Urothelium cell line (cell line): ENCODE data around the gene TMC1.
"Not testable (repeated sequence)": the region's sequence is repeated elsewhere in the genome, so short reads cannot be mapped to it uniquely, and the experiment has no call there.

Experiments
- DNase-seq: peaks from one replicate; pipeline ENCODE4 v3.0.0; 2011; ENCODE audit warnings: low spot score, mixed read lengths
- FAIRE-seq: peaks from 2 replicates; lab custom pipeline; 2011; peaks lifted over from hg19 to GRCh38; lab: Jason Lieb, UNC

The TMC1 gene

GRCh38 chr9:72524820-72525540 lies 3.6 kb downstream of the TMC1 start:
- peak; percentile 83 for DNase-seq
- peak; percentile 56 for FAIRE-seq

GRCh38 chr9:72526901-72527800 lies 5.7 kb downstream of the TMC1 start:
- FAIRE-seq: peak; percentile 73

GRCh38 chr9:72527801-72528195 lies 6.4 kb downstream of the TMC1 start:
- no peak for DNase-seq

More at GRCh38 chr9:72526901-72527800, 5.7 kb downstream of the TMC1 start:
- peak; percentile 88 for DNase-seq

GRCh38 chr9:72529531-72529930 lies 8.1 kb downstream of the TMC1 start:
- DNase-seq: no peak
- no peak for FAIRE-seq

More at GRCh38 chr9:72527801-72528195, 6.4 kb downstream of the TMC1 start:
- no peak for FAIRE-seq

- no peak for FAIRE-seq
- DNase-seq: peak; percentile 17
These were observed 11.9 kb downstream of the TMC1 start for GRCh38 chr9:72533322-72533721.

- DNase-seq: no peak
- no peak for FAIRE-seq
These were observed 13.5 kb downstream of the TMC1 start for GRCh38 chr9:72534931-72535330.

DNA sequence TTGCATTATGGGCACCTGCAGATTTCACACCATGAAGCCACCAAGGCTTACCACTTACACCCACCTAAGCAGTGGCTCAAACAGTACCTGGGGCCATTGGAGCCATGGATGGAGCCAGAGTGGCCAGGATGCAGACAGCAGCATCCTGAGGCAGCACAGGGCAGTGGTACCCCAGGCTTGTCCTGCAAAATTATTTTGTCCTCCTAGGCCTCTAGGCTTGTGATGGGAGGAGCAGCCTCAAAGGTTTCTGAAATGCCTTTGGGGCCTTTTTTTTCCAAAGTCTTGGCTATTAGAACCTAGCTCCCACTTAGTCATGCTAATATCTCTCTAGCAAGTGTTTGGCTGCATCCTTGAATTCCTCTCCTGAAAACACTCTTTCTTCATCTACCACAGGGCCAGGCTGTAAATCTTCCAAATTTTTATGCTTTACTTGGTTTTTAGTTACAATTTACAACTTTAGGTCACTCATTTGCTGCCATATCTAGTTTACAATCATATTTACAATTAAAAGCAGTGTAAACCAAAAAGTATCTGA lies 15.7 kb downstream of the TMC1 start:
- DNase-seq: no peak
- FAIRE-seq: no peak

DNA sequence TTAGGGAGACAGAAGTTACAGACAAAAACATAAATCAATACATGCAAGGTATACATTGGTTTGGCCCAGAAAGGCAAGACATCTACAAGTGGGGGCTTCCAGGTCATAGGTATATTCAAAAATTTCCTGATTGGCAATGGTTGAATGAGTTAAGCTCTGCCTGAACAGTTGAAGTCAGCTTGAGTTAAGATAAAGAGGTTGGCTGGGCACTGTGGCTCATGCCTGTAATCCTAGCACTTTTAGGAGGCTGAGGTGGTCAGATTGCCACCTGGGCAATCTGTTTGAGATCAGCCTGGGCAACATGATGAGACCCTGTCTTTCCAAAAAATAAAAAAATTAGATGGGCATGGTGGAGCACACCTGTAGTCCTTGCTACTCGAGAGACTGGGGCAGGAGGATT lies 16.3 kb downstream of the TMC1 start:
- FAIRE-seq (no peak), DNase-seq (no peak)

DNA sequence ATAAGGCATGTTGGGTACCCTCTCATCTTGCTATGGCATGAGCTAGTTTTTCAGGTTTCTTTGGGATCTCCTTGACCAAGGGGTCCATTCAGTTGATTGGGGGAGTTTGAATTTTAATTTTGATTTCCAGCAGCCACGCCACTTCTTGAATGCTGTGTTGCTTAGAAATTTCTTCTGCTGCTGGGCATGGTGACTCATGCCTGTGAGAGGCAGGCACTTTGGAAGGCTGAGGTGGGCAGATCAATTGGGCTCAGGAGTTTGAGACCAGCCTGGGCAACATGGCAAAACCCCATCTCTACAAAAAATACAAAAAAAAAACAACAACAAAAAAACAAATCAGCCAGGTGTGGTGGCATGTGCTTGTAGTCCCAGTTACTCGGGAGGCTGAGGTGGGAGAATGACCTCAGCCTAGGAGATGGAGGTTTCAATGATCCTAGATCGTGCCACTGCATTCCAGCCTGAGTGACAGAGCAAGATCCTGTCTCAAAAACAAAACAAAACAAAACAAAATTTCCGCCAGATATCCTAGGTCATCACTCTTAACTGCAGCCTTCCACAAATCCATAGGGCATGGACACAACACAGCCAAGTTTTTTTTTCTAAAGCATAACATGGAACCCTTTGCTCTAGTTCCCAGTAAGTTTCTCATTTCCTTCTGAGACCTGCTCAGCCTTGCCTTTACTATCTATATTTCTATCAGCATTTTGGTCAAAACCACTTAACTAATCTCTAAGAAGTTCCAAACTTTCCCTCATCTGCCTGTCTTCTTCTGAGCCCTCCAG lies 17.7 kb downstream of the TMC1 start:
- no peak for FAIRE-seq
- no peak for DNase-seq

GRCh38 chr9:72539824-72540347 lies 18.5 kb downstream of the TMC1 start:
- no peak for DNase-seq
- FAIRE-seq: no peak

GRCh38 chr9:72540348-72540873 lies 19.0 kb downstream of the TMC1 start:
- no peak for FAIRE-seq
- DNase-seq: no peak

- DNase-seq, FAIRE-seq: not testable (repeated sequence)
These were observed 21.1 kb downstream of the TMC1 start for GRCh38 chr9:72542537-72542833.

DNA sequence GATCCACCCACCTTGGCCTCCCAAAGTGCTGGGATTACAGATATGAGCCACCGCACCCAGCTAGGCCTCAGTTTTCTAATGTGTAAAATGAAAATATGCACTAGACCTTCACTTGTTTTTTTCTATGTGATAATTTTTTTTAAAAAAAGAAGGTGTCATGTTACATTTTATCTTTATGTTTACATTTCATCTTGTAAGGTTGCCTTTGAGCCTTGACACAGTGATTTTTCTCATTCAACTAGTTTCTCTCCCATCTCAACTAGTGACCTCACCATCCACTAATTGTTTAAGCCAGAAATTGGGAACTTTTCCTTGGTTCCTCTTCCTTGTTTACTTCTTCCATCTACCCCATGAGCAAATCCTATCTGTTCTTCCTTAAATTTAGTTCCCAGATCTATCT lies 21.5 kb downstream of the TMC1 start:
- FAIRE-seq (no peak), DNase-seq (no peak)

DNA sequence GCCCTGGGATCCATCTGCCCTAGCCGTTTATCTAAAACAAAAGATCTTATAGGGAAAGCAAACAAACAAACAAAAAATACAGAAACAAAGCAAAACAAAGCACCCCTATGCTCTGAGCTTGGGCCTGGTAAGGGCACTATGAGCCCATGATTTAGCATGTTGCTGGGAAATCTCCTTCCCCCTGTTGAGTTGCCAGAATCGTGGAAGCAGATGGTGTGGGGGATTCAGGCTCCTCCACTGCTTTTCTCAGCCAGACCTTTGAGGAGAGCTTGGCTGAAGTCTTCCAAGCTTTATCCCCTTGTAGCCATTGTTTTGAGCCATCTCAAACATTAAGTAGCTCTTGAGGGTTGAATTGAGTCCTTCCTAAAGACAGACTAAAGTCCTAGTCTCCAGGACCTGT lies 29.9 kb downstream of the TMC1 start:
- FAIRE-seq (no peak), DNase-seq (no peak)

- no peak for FAIRE-seq
- DNase-seq: no peak
These were observed 30.9 kb downstream of the TMC1 start for GRCh38 chr9:72552356-72552755.

GRCh38 chr9:72554221-72554641 lies 32.8 kb downstream of the TMC1 start:
- DNase-seq (no peak), FAIRE-seq (no peak)

GRCh38 chr9:72557549-72557948 lies 36.1 kb downstream of the TMC1 start:
- DNase-seq: peak; percentile 88
- peak; percentile 32 for FAIRE-seq

DNA sequence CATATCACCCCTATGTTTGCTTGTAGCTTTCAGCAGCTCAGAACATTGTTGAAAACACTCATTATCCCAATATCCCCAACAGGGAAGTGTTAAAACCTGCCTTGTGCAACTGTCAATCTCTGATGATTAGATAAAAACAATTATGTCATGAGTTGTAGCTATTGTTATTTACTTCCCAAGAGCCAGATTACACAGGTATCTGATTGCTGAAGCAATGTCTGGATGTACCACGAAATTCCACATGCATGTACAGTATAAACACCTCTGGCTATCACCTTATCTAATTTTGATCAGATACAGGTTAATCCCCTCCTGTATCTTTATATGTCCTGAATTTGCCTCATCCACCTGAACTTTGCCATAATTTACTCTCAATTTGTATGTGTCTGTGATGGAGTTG lies 38.7 kb downstream of the TMC1 start:
- FAIRE-seq (no peak), DNase-seq (no peak)

GRCh38 chr9:72563806-72564205 lies 42.4 kb downstream of the TMC1 start:
- FAIRE-seq: no peak
- DNase-seq: no peak

GRCh38 chr9:72564479-72565281 lies 43.3 kb downstream of the TMC1 start:
- no peak for DNase-seq
- no peak for FAIRE-seq
